HL-60 (cell line): Measurements from ENCODE around the gene DES.

Experiments
- GABPA ChIP-seq: IDR thresholded peaks from 2 replicates; pipeline ENCODE4 v1.6.1; 2012; ENCODE audit warnings: low read depth
- POLR2AphosphoS5 ChIP-seq: IDR thresholded peaks from 2 replicates; pipeline ENCODE4 v1.6.1; 2012; ENCODE audit warnings: low read depth
- TF ChIP-seq, protein P1 (sequence below): IDR thresholded peaks from one replicate; pipeline ENCODE4 v1.5.1; 2011; ENCODE audit warnings: low read length, control low read depth, inconsistent platforms; ENCODE audit not compliant: insufficient read depth
- TF ChIP-seq, protein P2 (sequence below): IDR thresholded peaks from 2 replicates; pipeline ENCODE4 v1.6.1; 2012; ENCODE audit warnings: low read depth; ENCODE audit not compliant: insufficient replicate concordance

DNA sequence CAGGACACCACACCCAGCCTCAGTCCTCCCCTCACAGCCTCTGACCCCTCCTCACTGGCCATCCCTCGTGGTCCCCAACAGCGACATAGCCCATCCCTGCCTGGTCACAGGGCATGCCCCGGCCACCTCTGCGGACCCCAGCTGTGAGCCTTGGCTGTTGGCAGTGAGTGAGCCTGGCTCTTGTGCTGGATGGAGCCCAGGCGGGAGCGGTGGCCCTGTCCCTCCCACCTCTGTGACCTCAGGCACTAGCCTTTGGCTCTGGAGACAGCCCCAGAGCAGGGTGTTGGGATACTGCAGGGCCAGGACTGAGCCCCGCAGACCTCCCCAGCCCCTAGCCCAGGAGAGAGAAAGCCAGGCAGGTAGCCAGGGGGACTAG is 7.9 kb downstream of the DES start:
- TF ChIP-seq, protein P1, sequence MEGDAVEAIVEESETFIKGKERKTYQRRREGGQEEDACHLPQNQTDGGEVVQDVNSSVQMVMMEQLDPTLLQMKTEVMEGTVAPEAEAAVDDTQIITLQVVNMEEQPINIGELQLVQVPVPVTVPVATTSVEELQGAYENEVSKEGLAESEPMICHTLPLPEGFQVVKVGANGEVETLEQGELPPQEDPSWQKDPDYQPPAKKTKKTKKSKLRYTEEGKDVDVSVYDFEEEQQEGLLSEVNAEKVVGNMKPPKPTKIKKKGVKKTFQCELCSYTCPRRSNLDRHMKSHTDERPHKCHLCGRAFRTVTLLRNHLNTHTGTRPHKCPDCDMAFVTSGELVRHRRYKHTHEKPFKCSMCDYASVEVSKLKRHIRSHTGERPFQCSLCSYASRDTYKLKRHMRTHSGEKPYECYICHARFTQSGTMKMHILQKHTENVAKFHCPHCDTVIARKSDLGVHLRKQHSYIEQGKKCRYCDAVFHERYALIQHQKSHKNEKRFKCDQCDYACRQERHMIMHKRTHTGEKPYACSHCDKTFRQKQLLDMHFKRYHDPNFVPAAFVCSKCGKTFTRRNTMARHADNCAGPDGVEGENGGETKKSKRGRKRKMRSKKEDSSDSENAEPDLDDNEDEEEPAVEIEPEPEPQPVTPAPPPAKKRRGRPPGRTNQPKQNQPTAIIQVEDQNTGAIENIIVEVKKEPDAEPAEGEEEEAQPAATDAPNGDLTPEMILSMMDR, result no peak
- TF ChIP-seq GABPA, result no peak
- no peak for TF ChIP-seq POLR2AphosphoS5
- TF ChIP-seq, protein P2, sequence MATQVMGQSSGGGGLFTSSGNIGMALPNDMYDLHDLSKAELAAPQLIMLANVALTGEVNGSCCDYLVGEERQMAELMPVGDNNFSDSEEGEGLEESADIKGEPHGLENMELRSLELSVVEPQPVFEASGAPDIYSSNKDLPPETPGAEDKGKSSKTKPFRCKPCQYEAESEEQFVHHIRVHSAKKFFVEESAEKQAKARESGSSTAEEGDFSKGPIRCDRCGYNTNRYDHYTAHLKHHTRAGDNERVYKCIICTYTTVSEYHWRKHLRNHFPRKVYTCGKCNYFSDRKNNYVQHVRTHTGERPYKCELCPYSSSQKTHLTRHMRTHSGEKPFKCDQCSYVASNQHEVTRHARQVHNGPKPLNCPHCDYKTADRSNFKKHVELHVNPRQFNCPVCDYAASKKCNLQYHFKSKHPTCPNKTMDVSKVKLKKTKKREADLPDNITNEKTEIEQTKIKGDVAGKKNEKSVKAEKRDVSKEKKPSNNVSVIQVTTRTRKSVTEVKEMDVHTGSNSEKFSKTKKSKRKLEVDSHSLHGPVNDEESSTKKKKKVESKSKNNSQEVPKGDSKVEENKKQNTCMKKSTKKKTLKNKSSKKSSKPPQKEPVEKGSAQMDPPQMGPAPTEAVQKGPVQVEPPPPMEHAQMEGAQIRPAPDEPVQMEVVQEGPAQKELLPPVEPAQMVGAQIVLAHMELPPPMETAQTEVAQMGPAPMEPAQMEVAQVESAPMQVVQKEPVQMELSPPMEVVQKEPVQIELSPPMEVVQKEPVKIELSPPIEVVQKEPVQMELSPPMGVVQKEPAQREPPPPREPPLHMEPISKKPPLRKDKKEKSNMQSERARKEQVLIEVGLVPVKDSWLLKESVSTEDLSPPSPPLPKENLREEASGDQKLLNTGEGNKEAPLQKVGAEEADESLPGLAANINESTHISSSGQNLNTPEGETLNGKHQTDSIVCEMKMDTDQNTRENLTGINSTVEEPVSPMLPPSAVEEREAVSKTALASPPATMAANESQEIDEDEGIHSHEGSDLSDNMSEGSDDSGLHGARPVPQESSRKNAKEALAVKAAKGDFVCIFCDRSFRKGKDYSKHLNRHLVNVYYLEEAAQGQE, result no peak
